Stimulated activated CD8-positive, alpha-beta memory T cell treated with anti-CD3 and anti-CD28 coated beads, Interleukin-12 subunit alpha, Interleukin-12 subunit beta, amount 100 ng/mL, for 24 hours (primary cell): ENCODE measurements around the gene MAP3K4.

Experiments used
- DNase-seq: peaks from one replicate; pipeline ENCODE4 v3.0.0-alpha.2; 2020; ENCODE audit errors: extremely low read depth

The MAP3K4 gene

GRCh38 chr6:160991406-160992060 lies at the start of gene MAP3K4:
Gene MAP3K4, plus strand, starts transcription at chr6:160991769. Its CDS starts 163 bp downstream, at chr6:160991932.
- peak; percentile 58 for DNase-seq

- no peak for DNase-seq
Observed at GRCh38 chr6:160943997-160944396, 47.6 kb upstream of the MAP3K4 start.

GRCh38 chr6:160945516-160946177 lies 45.9 kb upstream of the MAP3K4 start:
- no peak for DNase-seq

- DNase-seq, result no peak
Observed at GRCh38 chr6:160949531-160949930, 42.0 kb upstream of the MAP3K4 start.

- DNase-seq, result no peak
Observed at GRCh38 chr6:160950507-160950906, 41.1 kb upstream of the MAP3K4 start.

- no peak for DNase-seq
Observed at GRCh38 chr6:160951187-160952030, 40.2 kb upstream of the MAP3K4 start.

- DNase-seq, result no peak
Observed at GRCh38 chr6:160952633-160953281, 38.8 kb upstream of the MAP3K4 start.

- no peak for DNase-seq
Observed at GRCh38 chr6:160955508-160956295, 35.9 kb upstream of the MAP3K4 start.

- DNase-seq, result no peak
Observed at GRCh38 chr6:160956300-160957035, 35.1 kb upstream of the MAP3K4 start.

GRCh38 chr6:160959726-160960435 lies 31.7 kb upstream of the MAP3K4 start:
- DNase-seq, result no peak

- no peak for DNase-seq
Observed at GRCh38 chr6:160960839-160961238, 30.7 kb upstream of the MAP3K4 start.

GRCh38 chr6:160962835-160963623 lies 28.5 kb upstream of the MAP3K4 start:
- DNase-seq, result no peak

GRCh38 chr6:160963651-160964050 lies 27.9 kb upstream of the MAP3K4 start:
- no peak for DNase-seq

- DNase-seq, result no peak
Observed at GRCh38 chr6:160965893-160966292, 25.7 kb upstream of the MAP3K4 start.

- no peak for DNase-seq
Observed at GRCh38 chr6:160966493-160967229, 24.9 kb upstream of the MAP3K4 start.

GRCh38 chr6:160967351-160967750 lies 24.2 kb upstream of the MAP3K4 start:
- no peak for DNase-seq

GRCh38 chr6:160967833-160968232 lies 23.7 kb upstream of the MAP3K4 start:
- DNase-seq, result no peak

- no peak for DNase-seq
Observed at GRCh38 chr6:160971171-160971570, 20.4 kb upstream of the MAP3K4 start.
